ENCODE measurements around the gene DDX3X. TPM values are rescaled to one million over a fixed set of nuclear protein-coding genes. Genes with fewer than 3 reads are reported as not detected.

Gene DDX3X
- total and polyA plus RNA-seq, 2 of the 13 experiments (the other 11 are each of a cell fraction or from before 2014, with no cell fraction given) = 53.5 to 239 TPM

DNA sequence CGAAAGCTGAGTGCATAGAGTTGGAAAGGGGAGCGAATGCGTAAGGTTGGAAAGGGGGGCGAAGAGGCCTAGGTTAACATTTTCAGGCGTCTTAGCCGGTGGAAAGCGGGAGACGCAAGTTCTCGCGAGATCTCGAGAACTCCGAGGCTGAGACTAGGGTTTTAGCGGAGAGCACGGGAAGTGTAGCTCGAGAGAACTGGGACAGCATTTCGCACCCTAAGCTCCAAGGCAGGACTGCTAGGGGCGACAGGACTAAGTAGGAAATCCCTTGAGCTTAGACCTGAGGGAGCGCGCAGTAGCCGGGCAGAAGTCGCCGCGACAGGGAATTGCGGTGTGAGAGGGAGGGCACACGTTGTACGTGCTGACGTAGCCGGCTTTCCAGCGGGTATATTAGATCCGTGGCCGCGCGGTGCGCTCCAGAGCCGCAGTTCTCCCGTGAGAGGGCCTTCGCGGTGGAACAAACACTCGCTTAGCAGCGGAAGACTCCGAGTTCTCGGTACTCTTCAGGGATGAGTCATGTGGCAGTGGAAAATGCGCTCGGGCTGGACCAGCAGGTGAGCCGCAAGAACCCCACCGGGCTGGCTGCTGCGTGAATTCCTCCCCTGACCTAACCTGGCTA is at the start of gene DDX3X (continued):
- TF ChIP-seq, protein P1, sequence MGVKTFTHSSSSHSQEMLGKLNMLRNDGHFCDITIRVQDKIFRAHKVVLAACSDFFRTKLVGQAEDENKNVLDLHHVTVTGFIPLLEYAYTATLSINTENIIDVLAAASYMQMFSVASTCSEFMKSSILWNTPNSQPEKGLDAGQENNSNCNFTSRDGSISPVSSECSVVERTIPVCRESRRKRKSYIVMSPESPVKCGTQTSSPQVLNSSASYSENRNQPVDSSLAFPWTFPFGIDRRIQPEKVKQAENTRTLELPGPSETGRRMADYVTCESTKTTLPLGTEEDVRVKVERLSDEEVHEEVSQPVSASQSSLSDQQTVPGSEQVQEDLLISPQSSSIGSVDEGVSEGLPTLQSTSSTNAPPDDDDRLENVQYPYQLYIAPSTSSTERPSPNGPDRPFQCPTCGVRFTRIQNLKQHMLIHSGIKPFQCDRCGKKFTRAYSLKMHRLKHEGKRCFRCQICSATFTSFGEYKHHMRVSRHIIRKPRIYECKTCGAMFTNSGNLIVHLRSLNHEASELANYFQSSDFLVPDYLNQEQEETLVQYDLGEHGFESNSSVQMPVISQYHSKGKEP (CRISPR knock-in tag; IDR thresholded peaks at IDR 0.05) = no peak
- TF ChIP-seq, protein P2, sequence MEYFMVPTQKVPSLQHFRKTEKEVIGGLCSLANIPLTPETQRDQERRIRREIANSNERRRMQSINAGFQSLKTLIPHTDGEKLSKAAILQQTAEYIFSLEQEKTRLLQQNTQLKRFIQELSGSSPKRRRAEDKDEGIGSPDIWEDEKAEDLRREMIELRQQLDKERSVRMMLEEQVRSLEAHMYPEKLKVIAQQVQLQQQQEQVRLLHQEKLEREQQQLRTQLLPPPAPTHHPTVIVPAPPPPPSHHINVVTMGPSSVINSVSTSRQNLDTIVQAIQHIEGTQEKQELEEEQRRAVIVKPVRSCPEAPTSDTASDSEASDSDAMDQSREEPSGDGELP (IDR thresholded peaks at IDR 0.05; ENCODE audit: borderline replicate concordance, low read depth) = no peak
- TF ChIP-seq SMARCC2 (IDR thresholded peaks at IDR 0.05) = no peak
- TF ChIP-seq, protein P3, sequence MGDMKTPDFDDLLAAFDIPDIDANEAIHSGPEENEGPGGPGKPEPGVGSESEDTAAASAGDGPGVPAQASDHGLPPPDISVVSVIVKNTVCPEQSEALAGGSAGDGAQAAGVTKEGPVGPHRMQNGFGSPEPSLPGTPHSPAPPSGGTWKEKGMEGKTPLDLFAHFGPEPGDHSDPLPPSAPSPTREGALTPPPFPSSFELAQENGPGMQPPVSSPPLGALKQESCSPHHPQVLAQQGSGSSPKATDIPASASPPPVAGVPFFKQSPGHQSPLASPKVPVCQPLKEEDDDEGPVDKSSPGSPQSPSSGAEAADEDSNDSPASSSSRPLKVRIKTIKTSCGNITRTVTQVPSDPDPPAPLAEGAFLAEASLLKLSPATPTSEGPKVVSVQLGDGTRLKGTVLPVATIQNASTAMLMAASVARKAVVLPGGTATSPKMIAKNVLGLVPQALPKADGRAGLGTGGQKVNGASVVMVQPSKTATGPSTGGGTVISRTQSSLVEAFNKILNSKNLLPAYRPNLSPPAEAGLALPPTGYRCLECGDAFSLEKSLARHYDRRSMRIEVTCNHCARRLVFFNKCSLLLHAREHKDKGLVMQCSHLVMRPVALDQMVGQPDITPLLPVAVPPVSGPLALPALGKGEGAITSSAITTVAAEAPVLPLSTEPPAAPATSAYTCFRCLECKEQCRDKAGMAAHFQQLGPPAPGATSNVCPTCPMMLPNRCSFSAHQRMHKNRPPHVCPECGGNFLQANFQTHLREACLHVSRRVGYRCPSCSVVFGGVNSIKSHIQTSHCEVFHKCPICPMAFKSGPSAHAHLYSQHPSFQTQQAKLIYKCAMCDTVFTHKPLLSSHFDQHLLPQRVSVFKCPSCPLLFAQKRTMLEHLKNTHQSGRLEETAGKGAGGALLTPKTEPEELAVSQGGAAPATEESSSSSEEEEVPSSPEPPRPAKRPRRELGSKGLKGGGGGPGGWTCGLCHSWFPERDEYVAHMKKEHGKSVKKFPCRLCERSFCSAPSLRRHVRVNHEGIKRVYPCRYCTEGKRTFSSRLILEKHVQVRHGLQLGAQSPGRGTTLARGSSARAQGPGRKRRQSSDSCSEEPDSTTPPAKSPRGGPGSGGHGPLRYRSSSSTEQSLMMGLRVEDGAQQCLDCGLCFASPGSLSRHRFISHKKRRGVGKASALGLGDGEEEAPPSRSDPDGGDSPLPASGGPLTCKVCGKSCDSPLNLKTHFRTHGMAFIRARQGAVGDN (CRISPR knock-in tag; IDR thresholded peaks at IDR 0.05) = peak; percentile 60
- TF ChIP-seq ZNF350 (CRISPR knock-in tag; IDR thresholded peaks at IDR 0.05; ENCODE audit: borderline replicate concordance, low read depth) = no peak; the same call in 1 of the 2 replicates
- TF ChIP-seq ZNF230 (CRISPR knock-in tag; IDR thresholded peaks at IDR 0.05) = no peak
- TF ChIP-seq, protein P4, sequence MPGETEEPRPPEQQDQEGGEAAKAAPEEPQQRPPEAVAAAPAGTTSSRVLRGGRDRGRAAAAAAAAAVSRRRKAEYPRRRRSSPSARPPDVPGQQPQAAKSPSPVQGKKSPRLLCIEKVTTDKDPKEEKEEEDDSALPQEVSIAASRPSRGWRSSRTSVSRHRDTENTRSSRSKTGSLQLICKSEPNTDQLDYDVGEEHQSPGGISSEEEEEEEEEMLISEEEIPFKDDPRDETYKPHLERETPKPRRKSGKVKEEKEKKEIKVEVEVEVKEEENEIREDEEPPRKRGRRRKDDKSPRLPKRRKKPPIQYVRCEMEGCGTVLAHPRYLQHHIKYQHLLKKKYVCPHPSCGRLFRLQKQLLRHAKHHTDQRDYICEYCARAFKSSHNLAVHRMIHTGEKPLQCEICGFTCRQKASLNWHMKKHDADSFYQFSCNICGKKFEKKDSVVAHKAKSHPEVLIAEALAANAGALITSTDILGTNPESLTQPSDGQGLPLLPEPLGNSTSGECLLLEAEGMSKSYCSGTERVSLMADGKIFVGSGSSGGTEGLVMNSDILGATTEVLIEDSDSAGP (CRISPR knock-in tag; IDR thresholded peaks at IDR 0.05; ENCODE audit: borderline replicate concordance) = peak; percentile 49; the same call in 1 of the 2 replicates
- TF ChIP-seq RBAK (CRISPR knock-in tag; IDR thresholded peaks at IDR 0.05) = no peak
- TF ChIP-seq, protein P5, sequence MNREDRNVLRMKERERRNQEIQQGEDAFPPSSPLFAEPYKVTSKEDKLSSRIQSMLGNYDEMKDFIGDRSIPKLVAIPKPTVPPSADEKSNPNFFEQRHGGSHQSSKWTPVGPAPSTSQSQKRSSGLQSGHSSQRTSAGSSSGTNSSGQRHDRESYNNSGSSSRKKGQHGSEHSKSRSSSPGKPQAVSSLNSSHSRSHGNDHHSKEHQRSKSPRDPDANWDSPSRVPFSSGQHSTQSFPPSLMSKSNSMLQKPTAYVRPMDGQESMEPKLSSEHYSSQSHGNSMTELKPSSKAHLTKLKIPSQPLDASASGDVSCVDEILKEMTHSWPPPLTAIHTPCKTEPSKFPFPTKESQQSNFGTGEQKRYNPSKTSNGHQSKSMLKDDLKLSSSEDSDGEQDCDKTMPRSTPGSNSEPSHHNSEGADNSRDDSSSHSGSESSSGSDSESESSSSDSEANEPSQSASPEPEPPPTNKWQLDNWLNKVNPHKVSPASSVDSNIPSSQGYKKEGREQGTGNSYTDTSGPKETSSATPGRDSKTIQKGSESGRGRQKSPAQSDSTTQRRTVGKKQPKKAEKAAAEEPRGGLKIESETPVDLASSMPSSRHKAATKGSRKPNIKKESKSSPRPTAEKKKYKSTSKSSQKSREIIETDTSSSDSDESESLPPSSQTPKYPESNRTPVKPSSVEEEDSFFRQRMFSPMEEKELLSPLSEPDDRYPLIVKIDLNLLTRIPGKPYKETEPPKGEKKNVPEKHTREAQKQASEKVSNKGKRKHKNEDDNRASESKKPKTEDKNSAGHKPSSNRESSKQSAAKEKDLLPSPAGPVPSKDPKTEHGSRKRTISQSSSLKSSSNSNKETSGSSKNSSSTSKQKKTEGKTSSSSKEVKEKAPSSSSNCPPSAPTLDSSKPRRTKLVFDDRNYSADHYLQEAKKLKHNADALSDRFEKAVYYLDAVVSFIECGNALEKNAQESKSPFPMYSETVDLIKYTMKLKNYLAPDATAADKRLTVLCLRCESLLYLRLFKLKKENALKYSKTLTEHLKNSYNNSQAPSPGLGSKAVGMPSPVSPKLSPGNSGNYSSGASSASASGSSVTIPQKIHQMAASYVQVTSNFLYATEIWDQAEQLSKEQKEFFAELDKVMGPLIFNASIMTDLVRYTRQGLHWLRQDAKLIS (CRISPR knock-in tag; IDR thresholded peaks at IDR 0.05) = peak; percentile 52; the same call in 1 of the 2 replicates
- TF ChIP-seq, protein P6, sequence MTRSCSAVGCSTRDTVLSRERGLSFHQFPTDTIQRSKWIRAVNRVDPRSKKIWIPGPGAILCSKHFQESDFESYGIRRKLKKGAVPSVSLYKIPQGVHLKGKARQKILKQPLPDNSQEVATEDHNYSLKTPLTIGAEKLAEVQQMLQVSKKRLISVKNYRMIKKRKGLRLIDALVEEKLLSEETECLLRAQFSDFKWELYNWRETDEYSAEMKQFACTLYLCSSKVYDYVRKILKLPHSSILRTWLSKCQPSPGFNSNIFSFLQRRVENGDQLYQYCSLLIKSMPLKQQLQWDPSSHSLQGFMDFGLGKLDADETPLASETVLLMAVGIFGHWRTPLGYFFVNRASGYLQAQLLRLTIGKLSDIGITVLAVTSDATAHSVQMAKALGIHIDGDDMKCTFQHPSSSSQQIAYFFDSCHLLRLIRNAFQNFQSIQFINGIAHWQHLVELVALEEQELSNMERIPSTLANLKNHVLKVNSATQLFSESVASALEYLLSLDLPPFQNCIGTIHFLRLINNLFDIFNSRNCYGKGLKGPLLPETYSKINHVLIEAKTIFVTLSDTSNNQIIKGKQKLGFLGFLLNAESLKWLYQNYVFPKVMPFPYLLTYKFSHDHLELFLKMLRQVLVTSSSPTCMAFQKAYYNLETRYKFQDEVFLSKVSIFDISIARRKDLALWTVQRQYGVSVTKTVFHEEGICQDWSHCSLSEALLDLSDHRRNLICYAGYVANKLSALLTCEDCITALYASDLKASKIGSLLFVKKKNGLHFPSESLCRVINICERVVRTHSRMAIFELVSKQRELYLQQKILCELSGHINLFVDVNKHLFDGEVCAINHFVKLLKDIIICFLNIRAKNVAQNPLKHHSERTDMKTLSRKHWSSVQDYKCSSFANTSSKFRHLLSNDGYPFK (CRISPR knock-in tag; IDR thresholded peaks at IDR 0.05; ENCODE audit: borderline replicate concordance) = 0 out of 2 replicates have a peak, but pooled peaks have one; percentile 34
- TF ChIP-seq, protein P7, sequence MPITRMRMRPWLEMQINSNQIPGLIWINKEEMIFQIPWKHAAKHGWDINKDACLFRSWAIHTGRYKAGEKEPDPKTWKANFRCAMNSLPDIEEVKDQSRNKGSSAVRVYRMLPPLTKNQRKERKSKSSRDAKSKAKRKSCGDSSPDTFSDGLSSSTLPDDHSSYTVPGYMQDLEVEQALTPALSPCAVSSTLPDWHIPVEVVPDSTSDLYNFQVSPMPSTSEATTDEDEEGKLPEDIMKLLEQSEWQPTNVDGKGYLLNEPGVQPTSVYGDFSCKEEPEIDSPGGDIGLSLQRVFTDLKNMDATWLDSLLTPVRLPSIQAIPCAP (CRISPR knock-in tag; IDR thresholded peaks at IDR 0.05; ENCODE audit: low read depth) = no peak

Data from HepG2 (cell line).